IMR-90 (cell line): ENCODE data around the gene RPS6KA5. TPM values are rescaled to one million over a fixed set of nuclear protein-coding genes. Genes with fewer than 3 reads are reported as not detected.

Source experiments
- ATAC-seq: fragments of 200-7000 bp; cut with Tn5 transposase; 2 replicates; pipeline ENCODE4 v1.9.1; 2020; ENCODE audit warnings: low read depth, mild to moderate bottlenecking, moderate library complexity
- BruUV-seq: library from RNA; stranded (reverse); fragments of 400-500 nt; replicated peaks from 2 replicates; lab custom pipeline; 2021; lab: Mats Ljungman, UMichigan
- CTCF ChIA-PET: fragments of 300-600 bp; formaldehyde crosslinking; extraction: SDS; loops from one replicate; lab custom pipeline; 2021; ENCODE audit warnings: antibody characterized with exemption; lab: Yijun Ruan, JAX
- POLR2A ChIA-PET: fragments of 300-600 bp; sonication (Branson Sonifier 250); formaldehyde crosslinking; loops from one replicate; lab custom pipeline; 2022; ENCODE audit warnings: antibody characterized with exemption; ENCODE audit not compliant: unreplicated experiment; lab: Charles Lee
- DNase-seq: peaks from one replicate; pipeline ENCODE4 v3.0.0; 2013
- H2AFZ ChIP-seq: replicated peaks from 2 replicates; pipeline ENCODE3; 2013; ENCODE audit warnings: low read length, mild to moderate bottlenecking; ENCODE audit not compliant: poor library complexity
- H2AK5ac ChIP-seq: 2 replicates; pipeline ENCODE4 v1.6.1; 2013; ENCODE audit warnings: low read depth, low read length, inconsistent platforms
- H2AK9ac ChIP-seq: replicated peaks from 2 replicates; pipeline ENCODE3; 2013; ENCODE audit warnings: mild to moderate bottlenecking, low read depth, low read length, moderate library complexity; ENCODE audit not compliant: poor library complexity
- H2BK120ac ChIP-seq: 2 replicates; pipeline ENCODE4 v1.6.1; 2013; ENCODE audit warnings: low read depth, low read length, inconsistent platforms
- H2BK15ac ChIP-seq: 3 replicates; pipeline ENCODE4 v1.6.1; 2013; ENCODE audit warnings: low read depth, low read length, inconsistent platforms
- H2BK20ac ChIP-seq: 2 replicates; pipeline ENCODE4 v1.6.1; 2013; ENCODE audit warnings: low read depth, mild to moderate bottlenecking, inconsistent platforms, low read length, moderate library complexity
- H2BK5ac ChIP-seq: 2 replicates; pipeline ENCODE4 v1.6.1; 2013; ENCODE audit warnings: mild to moderate bottlenecking, low read depth, low read length, inconsistent platforms; ENCODE audit not compliant: poor library complexity, severe bottlenecking
- H3K14ac ChIP-seq: replicated peaks from 2 replicates; pipeline ENCODE4 v1.6.1; 2013; ENCODE audit warnings: low read depth, low read length, inconsistent platforms
- H3K18ac ChIP-seq: 2 replicates; pipeline ENCODE4 v1.6.1; 2013; ENCODE audit warnings: low read depth, low read length, control low read depth
- H3K23ac ChIP-seq: 2 replicates; pipeline ENCODE4 v1.6.1; 2013; ENCODE audit warnings: low read depth, low read length, inconsistent platforms
- H3K27ac ChIP-seq: 2 replicates; pipeline ENCODE4 v1.5.1; 2013; ENCODE audit warnings: mild to moderate bottlenecking, control low read depth, low read length; ENCODE audit not compliant: insufficient read depth
- H3K27me3 ChIP-seq: 2 replicates; pipeline ENCODE4 v1.6.1; 2013; ENCODE audit warnings: low read length; ENCODE audit not compliant: control insufficient read depth, insufficient read depth
- H3K36me3 ChIP-seq: 2 replicates; pipeline ENCODE4 v1.6.1; 2013; ENCODE audit warnings: low read length, mixed read lengths; ENCODE audit not compliant: control insufficient read depth, insufficient read depth
- H3K4ac ChIP-seq: 2 replicates; pipeline ENCODE4 v1.6.1; 2013; ENCODE audit warnings: low read depth, low read length, inconsistent platforms
- H3K4me1 ChIP-seq: 2 replicates; pipeline ENCODE4 v1.6.1; 2013; ENCODE audit warnings: low read length, mixed read lengths; ENCODE audit not compliant: control insufficient read depth, insufficient read depth
- H3K4me2 ChIP-seq: 2 replicates; pipeline ENCODE4 v1.6.1; 2013; ENCODE audit warnings: low read depth, mild to moderate bottlenecking, control low read depth, low read length, moderate library complexity
- H3K4me3 ChIP-seq: 2 replicates; pipeline ENCODE4 v1.5.1; 2013; ENCODE audit warnings: low read depth, mild to moderate bottlenecking, control low read depth, low read length, moderate library complexity; ENCODE audit not compliant: insufficient read depth
- H3K56ac ChIP-seq: 2 replicates; pipeline ENCODE4 v1.6.1; 2013; ENCODE audit warnings: low read length, inconsistent platforms; ENCODE audit not compliant: insufficient read depth; ENCODE audit errors: extremely low read depth
- H3K79me1 ChIP-seq, 2 experiments: 2 replicates each; pipeline ENCODE4 v1.6.1; 2013; ENCODE audit warnings: low read length in 2 of 2, inconsistent platforms in 1 of 2, low read depth in 1 of 2
- H3K9ac ChIP-seq: 2 replicates; pipeline ENCODE4 v1.6.1; 2013; ENCODE audit warnings: low read depth, low read length, control low read depth
- H3K9me1 ChIP-seq: 2 replicates; pipeline ENCODE4 v1.6.1; 2013; ENCODE audit warnings: low read length, inconsistent platforms; ENCODE audit not compliant: insufficient read depth
- H3K9me3 ChIP-seq: 2 replicates; pipeline ENCODE4 v1.6.1; 2013; ENCODE audit warnings: low read length; ENCODE audit not compliant: control insufficient read depth, insufficient read depth
- H4K20me1 ChIP-seq: 2 replicates; pipeline ENCODE4 v1.6.1; 2013; ENCODE audit warnings: low read length, inconsistent platforms; ENCODE audit not compliant: insufficient read depth
- H4K5ac ChIP-seq: 2 replicates; pipeline ENCODE4 v1.6.1; 2013; ENCODE audit warnings: mild to moderate bottlenecking, low read depth, low read length, control low read depth
- H4K8ac ChIP-seq, 2 experiments: 2 replicates each; pipeline ENCODE4 v1.6.1; 2013; ENCODE audit warnings: low read depth in 2 of 2, low read length in 2 of 2, control low read depth in 1 of 2, inconsistent platforms in 1 of 2
- H4K91ac ChIP-seq: 2 replicates; pipeline ENCODE4 v1.6.1; 2013; ENCODE audit warnings: low read depth, low read length, inconsistent platforms; ENCODE audit not compliant: insufficient read depth
- FOS ChIP-seq: fragments of 150-350 bp; IDR thresholded peaks from 2 replicates; pipeline ENCODE4 v1.6.1; 2016; ENCODE audit warnings: low read depth, low read length
- MXI1 ChIP-seq: IDR thresholded peaks from 2 replicates; pipeline ENCODE4 v1.6.1; 2012; ENCODE audit warnings: low read depth, mild to moderate bottlenecking, low read length, moderate library complexity, borderline replicate concordance
- POLR2A ChIP-seq: IDR thresholded peaks from 2 replicates; pipeline ENCODE4 v1.6.1; 2012; ENCODE audit warnings: mild to moderate bottlenecking, low read depth, low read length
- RCOR1 ChIP-seq: IDR thresholded peaks from 2 replicates; pipeline ENCODE4 v1.6.1; 2012; ENCODE audit warnings: mild to moderate bottlenecking, low read length, improper control_type of control experiment; ENCODE audit not compliant: insufficient replicate concordance
- dilution Hi-C: fragments of 300-500 bp; cut with HindIII; formaldehyde crosslinking; loops from one replicate; pipeline ENCODE4 v1.14.3; 2018; ENCODE audit warnings: low sequenced_read_pairs; ENCODE audit not compliant: unreplicated experiment
- in situ Hi-C: fragments of 300-500 bp; cut with MboI; formaldehyde crosslinking; loops from 3 replicates; pipeline ENCODE4 v1.14.3; 2019; ENCODE audit warnings: low sequenced_read_pairs, inconsistent platforms, mixed read lengths
- intact Hi-C: fragments of 100-400 bp; cut with micrococcal nuclease; formaldehyde crosslinking; loops from 2 replicates; pipeline ENCODE4 v1.10.0; 2022
- polyA plus RNA-seq, 3 experiments: library from polyadenylated mRNA; depleted of rRNA; stranded (reverse); fragments of >200 nt; gene quantifications; 2 replicates each; pipeline ENCODE4 v1.2.3, GENCODE V29; 2012; ENCODE audit warnings: low replicate concordance in 1 of 3
- total RNA-seq: library from RNA; depleted of rRNA; stranded (reverse); fragments of >200 nt; gene quantifications from 2 replicates; pipeline ENCODE4 v1.2.3, GENCODE V29; 2012

RPS6KA5 gene
- total and polyA plus RNA-seq, 2 of the 4 experiments (the other 2 are of a cell fraction), result 0.36 TPM

DNA sequence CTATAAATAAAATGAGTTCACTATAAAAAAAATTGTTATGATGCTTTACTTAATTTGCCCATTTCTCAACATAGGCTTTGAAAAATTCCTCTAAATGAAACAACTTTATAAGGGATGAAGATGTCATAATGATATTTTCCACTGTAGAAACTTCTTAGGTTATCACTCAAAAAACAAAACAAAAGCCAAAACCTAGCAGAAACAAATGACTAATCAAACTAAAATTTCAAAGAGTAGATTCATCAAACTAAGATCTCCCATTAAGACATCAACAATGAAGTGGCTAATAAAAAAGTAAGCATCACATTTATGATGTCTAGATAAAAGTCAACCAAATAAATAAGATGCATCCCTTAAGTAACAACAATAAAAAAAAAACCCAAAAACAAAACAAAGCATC is 207.3 kb downstream of the RPS6KA5 start:
- H4K20me1 ChIP-seq, result no peaks in the 10 kb centered on the region
- no peak overlapping the region for H3K23ac ChIP-seq
- no peak overlapping the region for H3K4me2 ChIP-seq
- H3K14ac ChIP-seq, result no peak overlapping the region
- H2BK120ac ChIP-seq, result no peak overlapping the region
- intact Hi-C loops (no loop called here), dilution Hi-C loops (no loop called here), in situ Hi-C loops (no loop called here)
- H3K9ac ChIP-seq, result no peak overlapping the region
- H3K4ac ChIP-seq, result no peak overlapping the region
- ChIA-PET POLR2A (no interaction called here), CTCF (interaction anchor here (0.6 kb wide), 1 partner anchor 182 kb away, joined by 3 read pairs; no protein-coding TSS in a partner anchor)
- H3K56ac ChIP-seq, result no peak overlapping the region
- no peak overlapping the region for H2AFZ ChIP-seq
- H2BK5ac ChIP-seq, result no peak overlapping the region
- BruUV-seq, result no TSS peak
- no peaks in the 10 kb centered on the region for H3K36me3 ChIP-seq
- H3K79me1 ChIP-seq, result no peaks in the 10 kb centered on the region
- ATAC-seq (no peak), DNase-seq (no peak)
- no peak overlapping the region for H2BK20ac ChIP-seq
- H3K18ac ChIP-seq, result no peak overlapping the region
- peaks cover 2% of the 10 kb centered on the region; the same call in 1 of the 2 replicates for H3K4me1 ChIP-seq
- H2AK5ac ChIP-seq, result no peak overlapping the region
- no peak overlapping the region for H2AK9ac ChIP-seq
- TF ChIP-seq FOS (no peak), RCOR1 (no peak), MXI1 (no peak), POLR2A (no peak)
- no peaks in the 10 kb centered on the region for H3K9me3 ChIP-seq
- no peak overlapping the region for H3K27ac ChIP-seq
- 0 out of 2 replicates have a peak, but pooled peaks cover 5% of the 10 kb centered on the region for H3K9me1 ChIP-seq
- no peak overlapping the region for H2BK15ac ChIP-seq
- no peak overlapping the region for H4K8ac ChIP-seq
- no peaks in the 10 kb centered on the region for H3K27me3 ChIP-seq
- H4K5ac ChIP-seq, result no peak overlapping the region
- H3K4me3 ChIP-seq, result no peak overlapping the region
- no peak overlapping the region for H4K91ac ChIP-seq
